ENCODE measurements around the gene SHC3. TPM values are rescaled to one million over a fixed set of nuclear protein-coding genes. Genes with fewer than 3 reads are reported as not detected.

The SHC3 gene
- total RNA-seq, 4 donors from 2014 or later: 1.1 to 11.4 (median 3.4) TPM

GRCh38 chr9:89060790-89061189, 117.8 kb downstream of the SHC3 start:
- 70 to 90% methylated on average over 5 of the region's 5 CpGs for WGBS, 2 donors
- DNase-seq (ENCODE audit: low spot score in 2 of 2): no peak
- TF ChIP-seq EP300 (IDR thresholded peaks at IDR 0.05): no peak
- TF ChIP-seq CTCF (IDR thresholded peaks at IDR 0.05): no peak
- no peak for TF ChIP-seq POLR2A (IDR thresholded peaks at IDR 0.05)
- no peaks in the 10 kb centered on the region for H3K27me3 ChIP-seq
- no peaks in the 10 kb centered on the region for H3K4me1 ChIP-seq
- H3K4me3 ChIP-seq: no peak overlapping the region
- no peaks in the 10 kb centered on the region for H3K9me3 ChIP-seq
- peaks cover 0 to 5% (median 0%) of the 10 kb centered on the region in 3 donors for H3K36me3 ChIP-seq
- no peak overlapping the region for H3K27ac ChIP-seq

- TF ChIP-seq EP300 (IDR thresholded peaks at IDR 0.05) (no peak), POLR2A (IDR thresholded peaks at IDR 0.05) (no peak), CTCF (IDR thresholded peaks at IDR 0.05) (no peak)
- WGBS, 2 donors: 93 to 97% methylated on average over 14 of the region's 15 CpGs
- Histone ChIP-seq H3K27ac (no peak overlapping the region), H3K4me3 (no peak overlapping the region), H3K27me3 (no peaks in the 10 kb centered on the region), H3K4me1 (no peaks in the 10 kb centered on the region), H3K9me3 (no peaks in the 10 kb centered on the region), H3K36me3 (peaks cover 0 to 5% (median 0%) of the 10 kb centered on the region in 3 donors)
- no peak for DNase-seq (ENCODE audit: low spot score in 2 of 2)
Observed at GRCh38 chr9:89059925-89060506, 118.6 kb downstream of the SHC3 start.

- TF ChIP-seq EP300 (IDR thresholded peaks at IDR 0.05): no peak
- TF ChIP-seq POLR2A (IDR thresholded peaks at IDR 0.05): no peak
- no peak for TF ChIP-seq CTCF (IDR thresholded peaks at IDR 0.05)
- whole genome bisulfite sequencing, 2 donors: 91 to 95% methylated on average over 12 of the region's 12 CpGs
- Histone ChIP-seq H3K4me3 (no peak overlapping the region), H3K27ac (no peak overlapping the region), H3K27me3 (no peaks in the 10 kb centered on the region), H3K9me3 (no peaks in the 10 kb centered on the region), H3K4me1 (no peaks in the 10 kb centered on the region), H3K36me3 (peaks cover 0 to under 1% (median 0%) of the 10 kb centered on the region in 3 donors)
- no peak for DNase-seq (ENCODE audit: low spot score in 2 of 2)
Observed at GRCh38 chr9:89058906-89059305, 119.7 kb downstream of the SHC3 start.

- Histone ChIP-seq H3K27ac (no peak overlapping the region), H3K4me1 (no peaks in the 10 kb centered on the region), H3K36me3 (no peaks in the 10 kb centered on the region), H3K27me3 (no peaks in the 10 kb centered on the region), H3K4me3 (no peak overlapping the region), H3K9me3 (no peaks in the 10 kb centered on the region)
- TF ChIP-seq CTCF (IDR thresholded peaks at IDR 0.05): no peak
- no peak for TF ChIP-seq EP300 (IDR thresholded peaks at IDR 0.05)
- TF ChIP-seq POLR2A (IDR thresholded peaks at IDR 0.05): no peak
- DNase-seq (ENCODE audit: low spot score in 2 of 2): no peak
- 93 to 96% methylated on average over 8 of the region's 8 CpGs for WGBS, 2 donors
Observed at GRCh38 chr9:89054865-89055495, 123.6 kb downstream of the SHC3 start.

GRCh38 chr9:89053301-89053700, 125.3 kb downstream of the SHC3 start:
- DNase-seq (ENCODE audit: low spot score in 2 of 2): no peak
- H3K9me3 ChIP-seq: no peaks in the 10 kb centered on the region
- H3K27ac ChIP-seq: no peak overlapping the region
- WGBS, 2 donors: 89% methylated on average over 5 of the region's 5 CpGs
- no peaks in the 10 kb centered on the region for H3K36me3 ChIP-seq
- no peak overlapping the region for H3K4me3 ChIP-seq
- H3K27me3 ChIP-seq: no peaks in the 10 kb centered on the region
- TF ChIP-seq EP300 (IDR thresholded peaks at IDR 0.05) (no peak), POLR2A (IDR thresholded peaks at IDR 0.05) (no peak), CTCF (IDR thresholded peaks at IDR 0.05) (no peak)
- no peaks in the 10 kb centered on the region for H3K4me1 ChIP-seq
